K562 (cell line): Measurements from ENCODE around the gene TRAF7. TPM values are rescaled to one million over a fixed set of nuclear protein-coding genes. Genes with fewer than 3 reads are reported as not detected.
A peak's percentile ranks its signal among the peaks of the same experiment; 100 is the strongest.
"Not testable (repeated sequence)": the region's sequence is repeated elsewhere in the genome, so short reads cannot be mapped to it uniquely, and the experiment has no call there.

ENCODE experiments used
- CREM ChIP-seq: IDR thresholded peaks from 2 replicates; pipeline ENCODE4 v1.6.1; 2014; ENCODE audit warnings: antibody characterized with exemption, low read depth
- GATAD2A ChIP-seq: fragments of 450-650 bp; IDR thresholded peaks from 2 replicates; pipeline ENCODE4 v1.6.1; 2017
- HNRNPLL ChIP-seq: fragments of 200-400 bp; formaldehyde crosslinking; IDR thresholded peaks from 2 replicates; pipeline ENCODE4 v1.6.1; 2017; ENCODE audit warnings: low read length, low read depth, mild to moderate bottlenecking; ENCODE audit not compliant: poor library complexity, severe bottlenecking
- MYNN ChIP-seq, 2 experiments: sonication (generic); formaldehyde crosslinking in 1 of 2; IDR thresholded peaks; 2 replicates each; pipeline versions ENCODE4 v1.5.0 to v1.6.1; 2016 to 2020; ENCODE audit warnings: antibody characterized with exemption in 1 of 2, missing genetic modification reagents in 1 of 2
- PHF20 ChIP-seq: fragments of 450-650 bp; IDR thresholded peaks from 2 replicates; pipeline ENCODE4 v1.6.1; 2018; ENCODE audit not compliant: partially characterized antibody
- PHF8 ChIP-seq: fragments of 200-600 bp; sonication (generic); IDR thresholded peaks from 2 replicates; pipeline ENCODE4 v1.6.1; 2012; ENCODE audit warnings: mixed run types, mild to moderate bottlenecking, inconsistent platforms, low read length, moderate library complexity, borderline replicate concordance
- VEZF1 ChIP-seq: fragments of 200-800 bp; sonication (Bioruptor generic); IDR thresholded peaks from 2 replicates; pipeline ENCODE4 v1.6.1; 2017; ENCODE audit warnings: missing genetic modification characterization, missing compliant biosample characterization
- polyA plus RNA-seq, 8 experiments: library from polyadenylated mRNA; depleted of rRNA in 4 of 8; stranded (reverse) in 5 of 8; unstranded in 3 of 8; fragments of >200 nt; fragmentation: Nextera tagmentation in 2 of 8; fragmentation: Illumina TruSeq in 1 of 8; extraction: Ambion mirVana in 2 of 8; extraction: Trizol in 1 of 8; gene quantifications; 2 replicates each; pipeline versions ENCODE4 v1.2.1 to v1.2.3, GENCODE V29; 2011 to 2014; ENCODE audit warnings: inconsistent platforms in 1 of 8, missing spikeins in 1 of 8
- total RNA-seq, 7 experiments: library from RNA; depleted of rRNA in 6 of 7; stranded (reverse); fragments of >200 nt in 6 of 7; fragmentation: Illumina TruSeq in 2 of 7; extraction: Trizol in 2 of 7; gene quantifications; 2 replicates each; pipeline versions ENCODE4 v1.2.1 to v1.2.3, GENCODE V29; 2011 to 2021; ENCODE audit warnings: low replicate concordance in 1 of 7

Gene TRAF7
- total and polyA plus RNA-seq, 9 of the 15 experiments (the other 6 are each of a cell fraction or from before 2014, with no cell fraction given), result 1.1 to 113 (median 41.6) TPM

GRCh38 chr16:2135770-2136490 lies 19.7 kb upstream of the TRAF7 start, which contains the start of gene PKD1 (continued):
- TF ChIP-seq VEZF1 (peak; percentile 76), PHF8 (peak; percentile 38; the same call in 1 of the 2 replicates), PHF20 (peak; percentile 37), HNRNPLL (peak; percentile 50), CREM (peak; percentile 36; the same call in 1 of the 2 replicates), MYNN (IDR thresholded peaks at IDR 0.05) (0 out of 2 replicates have a peak, but pooled peaks have one; percentile 23), GATAD2A (0 out of 2 replicates have a peak, but pooled peaks have one; percentile 53)
- not testable (repeated sequence) for TF ChIP-seq MYNN (CRISPR knock-in tag; IDR thresholded peaks at IDR 0.05)
